ENCODE data around the gene TBX3. TPM values are rescaled to one million over a fixed set of nuclear protein-coding genes. Genes with fewer than 3 reads are reported as not detected.

TBX3 gene
- total RNA-seq, 5 donors from 2014 or later (not counting 1 experiment from before 2014, with no cell fraction given), result 0.26 to 0.44 (median 0.41) TPM; not detected in 2

GRCh38 chr12:114685320-114685781 is 1.4 kb upstream of the TBX3 start:
- WGBS (ENCODE audit: insufficient coverage), result no CpG with 5 or more reads among the region's 25 CpGs
- Mint-ChIP-seq H3K27ac (no peak overlapping the region), H3K4me3 (peak overlapping the region; percentile 28 to 93 (median 45)), H3K4me1 (peaks cover 40 to 43% (median 40%) of the 10 kb centered on the region in 3 donors), H3K36me3 (no peaks in the 10 kb centered on the region), H3K27me3 (peaks cover 79 to 95% of the 10 kb centered on the region in 2 donors), H3K9me3 (no peaks in the 10 kb centered on the region)
- ChIA-PET CTCF (no interaction called here), POLR2A (no interaction called here)
- H3K27me3 ChIP-seq (replicated peaks in 1 of 2; ENCODE audit: control insufficient read depth in 2 of 2, extremely low read depth in 1 of 2, insufficient read depth in 2 of 2, low read length in 1 of 2), result peaks cover 32 to 77% of the 10 kb centered on the region in 2 experiments
- DNase-seq (no peak), ATAC-seq (replicated peaks in 1 of 4) (no peak)
- no peaks in the 10 kb centered on the region for H3K36me3 ChIP-seq (ENCODE audit: control insufficient read depth in 2 of 2, extremely low read depth in 1 of 2, insufficient read depth in 1 of 2, low read length in 1 of 2)
- no peak overlapping the region for H3K27ac ChIP-seq (ENCODE audit: low read length)
- H3K4me3 ChIP-seq (ENCODE audit: control insufficient read depth in 1 of 2, extremely low read depth in 1 of 2, low read length in 1 of 2), result peak overlapping the region in 1 of 2 donors; percentile 35
- peaks cover 0 to 33% of the 10 kb centered on the region in 2 experiments for H3K4me1 ChIP-seq (ENCODE audit: control insufficient read depth in 1 of 2, extremely low read depth in 1 of 2, insufficient read depth in 2 of 2, low read length in 2 of 2)
- no peaks in the 10 kb centered on the region for H3K9me3 ChIP-seq

GRCh38 chr12:114684870-114685273 is 897 bp upstream of the TBX3 start:
- peaks cover 80 to 95% of the 10 kb centered on the region in 2 donors for H3K27me3 Mint-ChIP-seq
- no peaks in the 10 kb centered on the region for H3K36me3 ChIP-seq (ENCODE audit: control insufficient read depth in 2 of 2, extremely low read depth in 1 of 2, insufficient read depth in 1 of 2, low read length in 1 of 2)
- no peaks in the 10 kb centered on the region for H3K9me3 ChIP-seq
- H3K4me3 ChIP-seq (ENCODE audit: control insufficient read depth in 1 of 2, extremely low read depth in 1 of 2, low read length in 1 of 2), result peak overlapping the region in 1 of 2 donors; percentile 35
- H3K36me3 Mint-ChIP-seq, result no peaks in the 10 kb centered on the region
- ATAC-seq (replicated peaks in 1 of 4), result peak in 1 of 4 experiments; percentile 23
- no peak overlapping the region for H3K27ac Mint-ChIP-seq
- H3K27ac ChIP-seq (ENCODE audit: low read length), result no peak overlapping the region
- POLR2A ChIA-PET, result no interaction called here
- WGBS (ENCODE audit: insufficient coverage), result 15% methylated on average over 20 of the region's 24 CpGs
- H3K4me3 Mint-ChIP-seq, result peak overlapping the region; percentile 28 to 93 (median 45)
- peaks cover 34 to 77% of the 10 kb centered on the region in 2 experiments for H3K27me3 ChIP-seq (replicated peaks in 1 of 2; ENCODE audit: control insufficient read depth in 2 of 2, extremely low read depth in 1 of 2, insufficient read depth in 2 of 2, low read length in 1 of 2)
- H3K4me1 Mint-ChIP-seq, result peaks cover 40 to 43% (median 41%) of the 10 kb centered on the region in 3 donors
- H3K9me3 Mint-ChIP-seq, result no peaks in the 10 kb centered on the region
- CTCF ChIA-PET, result no interaction called here
- no peak for DNase-seq
- peaks cover 0 to 33% of the 10 kb centered on the region in 2 experiments for H3K4me1 ChIP-seq (ENCODE audit: control insufficient read depth in 1 of 2, extremely low read depth in 1 of 2, insufficient read depth in 2 of 2, low read length in 2 of 2)

- peaks cover 0 to 33% of the 10 kb centered on the region in 2 experiments for H3K4me1 ChIP-seq (ENCODE audit: control insufficient read depth in 1 of 2, extremely low read depth in 1 of 2, insufficient read depth in 2 of 2, low read length in 2 of 2)
- H3K27ac ChIP-seq (ENCODE audit: low read length), result no peak overlapping the region
- ChIA-PET CTCF (interaction anchor here in 1 of 2 donors (0.6 kb wide), 1 partner anchor 208 kb away, joined by 3 read pairs; no protein-coding TSS in a partner anchor), POLR2A (no interaction called here)
- H3K36me3 Mint-ChIP-seq, result no peaks in the 10 kb centered on the region
- peak overlapping the region; percentile 73 to 93 (median 79) for H3K4me3 Mint-ChIP-seq
- peak overlapping the region; percentile 22 to 67 for H3K4me3 ChIP-seq (ENCODE audit: control insufficient read depth in 1 of 2, extremely low read depth in 1 of 2, low read length in 1 of 2)
- H3K9me3 Mint-ChIP-seq, result no peaks in the 10 kb centered on the region
- peaks cover 40 to 43% (median 41%) of the 10 kb centered on the region in 3 donors for H3K4me1 Mint-ChIP-seq
- H3K27me3 Mint-ChIP-seq, result peaks cover 76 to 95% of the 10 kb centered on the region in 2 donors
- peaks cover 29 to 72% of the 10 kb centered on the region in 2 experiments for H3K27me3 ChIP-seq (replicated peaks in 1 of 2; ENCODE audit: control insufficient read depth in 2 of 2, extremely low read depth in 1 of 2, insufficient read depth in 2 of 2, low read length in 1 of 2)
- H3K9me3 ChIP-seq, result no peaks in the 10 kb centered on the region
- DNase-seq, result no peak
- WGBS (ENCODE audit: insufficient coverage), result 5% methylated on average over 14 of the region's 19 CpGs
- ATAC-seq (replicated peaks in 1 of 4), result no peak
- H3K27ac Mint-ChIP-seq, result peak overlapping the region in 1 of 2 donors; percentile 19
- H3K36me3 ChIP-seq (ENCODE audit: control insufficient read depth in 2 of 2, extremely low read depth in 1 of 2, insufficient read depth in 1 of 2, low read length in 1 of 2), result no peaks in the 10 kb centered on the region
Observed at GRCh38 chr12:114683709-114684097, 272 bp downstream of the TBX3 start.

GRCh38 chr12:114682785-114683708 is 928 bp downstream of the TBX3 start:
- ATAC-seq (replicated peaks in 1 of 4) (no peak), DNase-seq (no peak)
- Histone ChIP-seq H3K36me3 (ENCODE audit: control insufficient read depth in 2 of 2, extremely low read depth in 1 of 2, insufficient read depth in 1 of 2, low read length in 1 of 2) (no peaks in the 10 kb centered on the region), H3K27me3 (replicated peaks in 1 of 2; ENCODE audit: control insufficient read depth in 2 of 2, extremely low read depth in 1 of 2, insufficient read depth in 2 of 2, low read length in 1 of 2) (peaks cover 25 to 66% of the 10 kb centered on the region in 2 experiments), H3K9me3 (no peaks in the 10 kb centered on the region), H3K4me1 (ENCODE audit: control insufficient read depth in 1 of 2, extremely low read depth in 1 of 2, insufficient read depth in 2 of 2, low read length in 2 of 2) (peaks cover 0 to 33% of the 10 kb centered on the region in 2 experiments), H3K27ac (ENCODE audit: low read length) (no peak overlapping the region), H3K4me3 (ENCODE audit: control insufficient read depth in 1 of 2, extremely low read depth in 1 of 2, low read length in 1 of 2) (peak overlapping the region; percentile 22 to 67)
- peaks cover 40 to 43% (median 41%) of the 10 kb centered on the region in 3 donors for H3K4me1 Mint-ChIP-seq
- no peaks in the 10 kb centered on the region for H3K36me3 Mint-ChIP-seq
- H3K9me3 Mint-ChIP-seq, result no peaks in the 10 kb centered on the region
- peak overlapping the region; percentile 73 to 93 (median 79) for H3K4me3 Mint-ChIP-seq
- WGBS (ENCODE audit: insufficient coverage), result 6% methylated on average over 51 of the region's 56 CpGs
- peaks cover 75 to 93% of the 10 kb centered on the region in 2 donors for H3K27me3 Mint-ChIP-seq
- ChIA-PET CTCF (no interaction called here), POLR2A (no interaction called here)
- H3K27ac Mint-ChIP-seq, result peak overlapping the region in 1 of 2 donors; percentile 19

GRCh38 chr12:114682106-114682784 is 1.7 kb downstream of the TBX3 start:
- no peaks in the 10 kb centered on the region for H3K9me3 Mint-ChIP-seq
- no peak overlapping the region for H3K4me3 ChIP-seq (ENCODE audit: control insufficient read depth in 1 of 2, extremely low read depth in 1 of 2, low read length in 1 of 2)
- no peaks in the 10 kb centered on the region for H3K36me3 Mint-ChIP-seq
- peak overlapping the region; percentile 13 to 93 (median 31) for H3K4me3 Mint-ChIP-seq
- no peaks in the 10 kb centered on the region for H3K9me3 ChIP-seq
- H3K27me3 ChIP-seq (replicated peaks in 1 of 2; ENCODE audit: control insufficient read depth in 2 of 2, extremely low read depth in 1 of 2, insufficient read depth in 2 of 2, low read length in 1 of 2), result peaks cover 25 to 59% of the 10 kb centered on the region in 2 experiments
- no peaks in the 10 kb centered on the region for H3K36me3 ChIP-seq (ENCODE audit: control insufficient read depth in 2 of 2, extremely low read depth in 1 of 2, insufficient read depth in 1 of 2, low read length in 1 of 2)
- no peak for ATAC-seq (replicated peaks in 1 of 4)
- peaks cover 0 to 33% of the 10 kb centered on the region in 2 experiments for H3K4me1 ChIP-seq (ENCODE audit: control insufficient read depth in 1 of 2, extremely low read depth in 1 of 2, insufficient read depth in 2 of 2, low read length in 2 of 2)
- DNase-seq, result no peak
- H3K27me3 Mint-ChIP-seq, result peaks cover 78 to 93% of the 10 kb centered on the region in 2 donors
- no peak overlapping the region for H3K27ac ChIP-seq (ENCODE audit: low read length)
- CTCF ChIA-PET, result no interaction called here
- H3K4me1 Mint-ChIP-seq, result peaks cover 40 to 43% (median 41%) of the 10 kb centered on the region in 3 donors
- no peak overlapping the region for H3K27ac Mint-ChIP-seq
- POLR2A ChIA-PET, result no interaction called here
- 32% methylated on average over 5 of the region's 10 CpGs for WGBS (ENCODE audit: insufficient coverage)

Measured in T-cell (primary cell).